Stimulated activated naive CD8-positive, alpha-beta T cell treated with anti-CD3 and anti-CD28 coated beads, Interleukin-15, Interleukin-2, amounts not matched to agents 100 ng/mL and 50 ng/mL, for 24 hours (primary cell): ENCODE data around the gene COL9A3.

Source experiments
- H3K27ac Mint-ChIP-seq: one replicate; pipeline ENCODE4 v1.8.0; 2021; ENCODE audit warnings: mild to moderate bottlenecking, mixed read lengths
- H3K27me3 Mint-ChIP-seq: one replicate; pipeline ENCODE4 v1.8.0; 2021; ENCODE audit warnings: mixed read lengths
- H3K36me3 Mint-ChIP-seq: one replicate; pipeline ENCODE4 v1.8.0; 2021; ENCODE audit warnings: low read depth, mixed read lengths
- H3K4me1 Mint-ChIP-seq: one replicate; pipeline ENCODE4 v1.8.0; 2021; ENCODE audit warnings: low read depth, mixed read lengths
- H3K4me3 Mint-ChIP-seq: one replicate; pipeline ENCODE4 v1.8.0; 2021; ENCODE audit warnings: mild to moderate bottlenecking, mixed read lengths
- H3K9me3 Mint-ChIP-seq: one replicate; pipeline ENCODE4 v1.8.0; 2021; ENCODE audit warnings: mixed read lengths

COL9A3 gene

DNA sequence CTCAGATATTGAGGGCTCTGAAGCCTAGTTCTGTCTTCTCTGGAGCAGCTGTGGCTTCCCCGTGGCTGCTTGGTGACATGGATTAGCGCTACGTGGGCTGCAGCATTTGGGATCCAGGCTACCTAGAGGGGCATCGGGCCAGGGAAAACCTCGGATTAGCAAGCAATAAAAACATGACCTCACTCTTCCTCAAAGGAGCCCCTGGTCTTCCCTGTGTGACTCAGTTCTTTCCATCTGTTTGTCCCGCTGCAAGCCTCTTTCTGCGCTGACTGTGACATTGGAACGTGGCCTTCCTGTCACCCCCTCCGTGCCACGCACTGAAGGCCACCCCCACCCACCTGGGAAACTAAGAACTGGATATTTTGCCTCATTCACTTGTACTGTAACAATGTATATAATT, 17.0 kb upstream of the COL9A3 start:
- H3K27me3 Mint-ChIP-seq, result no peaks in the 10 kb centered on the region
- peaks cover 25% of the 10 kb centered on the region for H3K4me1 Mint-ChIP-seq
- H3K9me3 Mint-ChIP-seq, result no peaks in the 10 kb centered on the region
- peaks cover 31% of the 10 kb centered on the region for H3K36me3 Mint-ChIP-seq
- no peak overlapping the region for H3K4me3 Mint-ChIP-seq
- H3K27ac Mint-ChIP-seq, result no peak overlapping the region

DNA sequence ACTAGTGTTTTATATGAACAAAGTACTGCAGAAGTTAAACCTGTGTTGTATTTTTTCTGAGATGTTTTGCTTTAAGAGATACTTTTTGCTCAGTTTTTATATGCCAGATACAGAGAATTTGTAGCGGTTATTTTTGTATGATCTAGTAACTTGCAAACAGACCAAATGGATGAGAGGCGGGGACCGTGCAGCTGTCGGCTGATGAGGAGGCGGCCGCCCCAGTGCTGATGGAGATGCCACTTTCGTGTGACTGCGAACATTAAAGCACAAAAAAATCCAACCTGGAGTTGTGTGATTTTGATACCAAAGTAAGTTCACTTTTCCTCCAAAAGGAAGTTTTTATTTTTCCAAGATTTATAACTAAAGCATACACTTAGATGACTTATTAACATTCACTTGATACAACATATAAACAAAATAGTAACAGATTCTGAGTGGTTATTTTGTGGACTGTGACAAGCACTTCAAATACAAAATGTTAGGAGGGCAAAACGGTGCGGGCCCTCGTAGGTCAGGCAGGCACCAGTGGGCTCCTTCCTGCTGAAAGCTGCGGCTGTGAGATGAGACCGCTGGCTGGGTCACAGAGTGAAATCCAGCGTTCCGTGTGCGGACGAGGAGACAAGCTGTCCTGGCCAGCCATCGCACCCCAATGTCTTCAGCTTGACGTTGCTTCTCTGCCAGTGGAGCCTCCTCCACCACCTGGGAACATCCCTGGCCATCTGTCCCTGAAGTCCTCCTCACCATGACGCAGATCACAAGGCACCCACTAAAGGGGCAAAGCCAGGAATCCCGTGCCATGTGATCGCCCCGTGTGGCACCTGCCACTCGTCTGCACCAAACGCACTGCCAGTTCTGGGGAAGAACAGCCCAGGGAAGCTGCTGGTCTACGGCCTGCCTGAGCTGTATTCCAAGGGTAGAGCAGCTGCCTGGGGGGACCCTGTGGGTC, 16.3 kb upstream of the COL9A3 start:
- peaks cover 31% of the 10 kb centered on the region for H3K36me3 Mint-ChIP-seq
- H3K9me3 Mint-ChIP-seq, result no peaks in the 10 kb centered on the region
- no peaks in the 10 kb centered on the region for H3K27me3 Mint-ChIP-seq
- no peak overlapping the region for H3K27ac Mint-ChIP-seq
- H3K4me1 Mint-ChIP-seq, result peaks cover 23% of the 10 kb centered on the region
- H3K4me3 Mint-ChIP-seq, result no peak overlapping the region

DNA sequence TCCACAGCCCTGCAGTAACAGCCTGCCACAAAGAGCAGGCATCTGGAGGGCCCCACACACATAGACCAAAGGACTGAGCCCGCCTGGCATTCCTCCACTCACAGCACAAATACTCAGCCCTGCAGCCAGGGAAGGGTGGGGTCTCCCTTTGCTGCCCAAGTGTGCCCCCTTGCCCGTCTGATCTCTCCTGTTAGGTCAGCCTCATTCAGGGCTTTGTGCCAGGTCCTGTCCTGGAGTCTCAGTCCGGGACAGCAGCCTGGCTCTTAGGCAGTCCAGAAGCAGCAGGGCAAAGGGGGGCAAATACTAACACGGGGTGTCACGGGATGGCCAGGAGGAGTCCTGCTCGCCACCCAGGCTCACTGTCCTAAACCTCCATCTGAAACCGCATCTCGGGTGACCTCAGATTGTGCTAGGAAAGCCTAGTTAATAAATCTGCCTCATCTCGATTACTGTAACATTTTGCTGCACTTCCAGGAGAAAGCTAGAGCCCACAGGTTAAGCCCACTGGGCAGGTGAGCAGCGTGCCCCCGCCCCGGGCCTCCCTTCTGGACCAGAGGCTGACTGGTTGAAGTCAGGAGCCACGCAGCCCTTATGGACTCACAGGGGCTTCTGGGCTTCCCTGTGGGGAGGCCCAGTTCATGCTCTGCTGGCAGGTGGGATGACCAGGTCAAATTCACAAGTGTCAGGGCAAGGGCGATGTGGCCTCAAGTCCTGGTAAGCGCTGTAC, 15.4 kb upstream of the COL9A3 start:
- no peaks in the 10 kb centered on the region for H3K27me3 Mint-ChIP-seq
- H3K27ac Mint-ChIP-seq, result no peak overlapping the region
- H3K4me1 Mint-ChIP-seq, result peaks cover 26% of the 10 kb centered on the region
- no peak overlapping the region for H3K4me3 Mint-ChIP-seq
- no peaks in the 10 kb centered on the region for H3K9me3 Mint-ChIP-seq
- H3K36me3 Mint-ChIP-seq, result peaks cover 31% of the 10 kb centered on the region

DNA sequence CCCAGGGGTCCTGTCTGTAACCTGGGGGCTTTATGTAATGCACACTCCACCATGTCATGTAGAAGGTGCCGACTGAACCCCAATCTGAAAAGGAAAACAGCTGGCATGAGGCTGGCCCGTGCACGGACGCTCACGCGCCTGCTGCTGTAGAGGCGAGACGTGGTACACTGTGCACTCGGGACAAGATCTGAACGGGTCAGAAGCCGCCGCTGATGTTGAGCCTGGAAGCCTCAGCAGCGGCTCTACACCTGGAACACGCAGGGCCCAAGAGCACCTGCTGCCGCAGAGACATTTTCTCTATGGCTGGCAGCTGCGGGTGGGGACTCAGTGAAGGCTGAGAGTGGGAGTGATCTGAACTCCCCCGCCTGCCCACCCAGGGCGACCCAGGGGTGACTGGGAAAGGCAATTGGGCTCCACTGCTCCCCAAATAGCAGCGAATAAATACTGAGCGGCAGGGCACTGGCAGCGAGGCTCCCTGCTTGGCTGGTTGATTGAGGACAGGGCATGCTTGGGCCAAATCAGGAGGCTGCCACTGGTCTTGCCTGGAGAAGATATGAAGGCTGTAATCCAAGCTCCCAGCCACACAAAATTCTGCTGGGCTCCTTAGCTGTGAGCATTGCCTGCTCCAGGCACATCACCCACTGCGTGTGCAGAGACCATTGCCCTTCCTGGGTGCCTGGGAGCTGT, 14.7 kb upstream of the COL9A3 start:
- peaks cover 31% of the 10 kb centered on the region for H3K36me3 Mint-ChIP-seq
- no peak overlapping the region for H3K4me3 Mint-ChIP-seq
- peaks cover 32% of the 10 kb centered on the region for H3K4me1 Mint-ChIP-seq
- H3K27me3 Mint-ChIP-seq, result no peaks in the 10 kb centered on the region
- H3K9me3 Mint-ChIP-seq, result no peaks in the 10 kb centered on the region
- H3K27ac Mint-ChIP-seq, result no peak overlapping the region

DNA sequence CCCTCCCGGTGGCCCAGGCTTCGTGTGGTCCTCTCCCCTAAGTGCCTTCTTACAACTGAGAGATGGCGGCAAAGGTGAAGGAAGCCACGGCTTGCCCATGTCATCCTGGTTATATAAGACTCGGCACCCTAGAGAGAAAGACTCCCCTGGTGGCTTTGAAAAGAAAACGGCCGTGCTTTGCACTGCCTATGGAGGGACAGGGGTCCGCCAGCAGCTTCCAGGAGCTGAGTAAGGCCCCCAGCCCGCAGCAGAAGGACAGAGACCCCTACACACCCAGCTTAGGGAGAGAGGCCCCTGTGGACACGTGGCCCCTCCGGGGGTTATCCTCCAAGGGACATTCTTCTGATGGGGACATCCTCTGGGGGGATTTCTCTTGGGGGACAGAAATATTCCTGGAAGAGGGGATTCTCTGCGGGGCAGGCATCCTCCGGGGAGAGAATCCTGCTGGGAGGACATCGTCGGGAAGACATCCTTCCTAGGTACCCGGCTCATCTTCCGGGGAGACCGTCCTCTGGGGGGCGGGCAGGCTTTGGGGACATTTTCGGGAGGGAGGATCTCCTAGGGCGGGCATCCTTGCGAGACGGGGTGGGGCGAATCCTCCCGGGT, 12.7 kb upstream of the COL9A3 start:
- H3K9me3 Mint-ChIP-seq, result no peaks in the 10 kb centered on the region
- H3K4me1 Mint-ChIP-seq, result peaks cover 29% of the 10 kb centered on the region
- H3K27me3 Mint-ChIP-seq, result no peaks in the 10 kb centered on the region
- H3K27ac Mint-ChIP-seq, result peak overlapping the region; percentile 82
- peak overlapping the region; percentile 71 for H3K4me3 Mint-ChIP-seq
- peaks cover 23% of the 10 kb centered on the region for H3K36me3 Mint-ChIP-seq

DNA sequence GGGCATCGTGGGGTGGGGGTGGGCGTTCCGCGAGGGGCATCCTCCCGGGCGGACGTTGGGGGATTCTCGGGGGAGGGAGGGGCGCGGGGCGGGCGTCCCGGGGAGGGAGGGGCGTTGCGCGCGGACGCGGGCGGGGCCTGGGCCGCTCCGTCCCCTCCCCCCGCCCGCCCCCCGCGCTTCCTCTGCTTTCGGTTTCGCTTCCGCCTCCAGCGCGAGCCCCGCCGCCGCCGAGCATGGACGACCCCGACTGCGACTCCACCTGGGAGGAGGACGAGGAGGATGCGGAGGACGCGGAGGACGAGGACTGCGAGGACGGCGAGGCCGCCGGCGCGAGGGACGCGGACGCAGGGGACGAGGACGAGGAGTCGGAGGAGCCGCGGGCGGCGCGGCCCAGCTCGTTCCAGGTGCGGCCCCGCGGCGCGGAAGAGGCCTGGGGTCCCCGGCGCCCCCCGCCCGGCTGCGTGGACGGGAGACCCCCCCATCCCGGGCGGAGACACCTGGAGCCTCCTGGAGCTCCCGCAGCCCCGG, 12.2 kb upstream of the COL9A3 start, which contains the start of gene OGFR:
Gene OGFR, plus strand, starts transcription at position 209 of the 528 bp plus-strand sequence. Its CDS starts 25 bp downstream, at position 234.
- H3K36me3 Mint-ChIP-seq, result peaks cover 17% of the 10 kb centered on the region
- H3K9me3 Mint-ChIP-seq, result no peaks in the 10 kb centered on the region
- peaks cover 29% of the 10 kb centered on the region for H3K4me1 Mint-ChIP-seq
- peak within 1 kb of the TSS; percentile 93 for H3K27ac Mint-ChIP-seq
- no peaks in the 10 kb centered on the region for H3K27me3 Mint-ChIP-seq
- H3K4me3 Mint-ChIP-seq, result peak within 1 kb of the TSS; percentile 91

DNA sequence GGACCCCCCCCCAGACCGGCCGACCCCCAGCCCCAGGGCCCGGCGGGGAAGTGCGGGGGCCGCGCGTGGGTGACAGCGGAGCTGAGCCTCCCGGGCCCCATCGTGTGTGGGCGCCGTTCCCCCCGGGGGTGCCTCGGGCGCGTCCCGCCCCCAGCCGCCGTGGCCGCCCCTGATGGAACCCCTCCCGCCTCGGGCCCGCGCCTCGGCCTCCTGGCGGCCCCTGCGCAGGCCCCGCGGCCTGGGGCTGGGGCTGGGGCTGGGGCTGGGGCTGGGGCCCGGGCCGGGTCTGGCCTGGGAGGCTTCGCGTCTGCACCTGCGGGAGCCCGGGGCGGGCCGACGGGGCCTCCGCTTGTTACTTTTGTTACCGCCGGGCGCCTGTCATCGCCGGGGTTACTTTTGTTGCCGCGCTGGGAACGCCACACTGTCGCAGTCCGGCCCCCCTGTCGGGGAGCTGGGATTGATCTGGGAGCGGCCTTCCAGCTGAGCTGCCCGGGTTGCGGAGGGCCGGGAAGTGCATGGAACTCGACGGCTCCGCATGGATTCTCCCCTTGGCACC, 11.6 kb upstream of the COL9A3 start:
- peaks cover 14% of the 10 kb centered on the region for H3K36me3 Mint-ChIP-seq
- H3K27ac Mint-ChIP-seq, result peak overlapping the region; percentile 55
- H3K9me3 Mint-ChIP-seq, result no peaks in the 10 kb centered on the region
- peak overlapping the region; percentile 83 for H3K4me3 Mint-ChIP-seq
- peaks cover 29% of the 10 kb centered on the region for H3K4me1 Mint-ChIP-seq
- H3K27me3 Mint-ChIP-seq, result no peaks in the 10 kb centered on the region

DNA sequence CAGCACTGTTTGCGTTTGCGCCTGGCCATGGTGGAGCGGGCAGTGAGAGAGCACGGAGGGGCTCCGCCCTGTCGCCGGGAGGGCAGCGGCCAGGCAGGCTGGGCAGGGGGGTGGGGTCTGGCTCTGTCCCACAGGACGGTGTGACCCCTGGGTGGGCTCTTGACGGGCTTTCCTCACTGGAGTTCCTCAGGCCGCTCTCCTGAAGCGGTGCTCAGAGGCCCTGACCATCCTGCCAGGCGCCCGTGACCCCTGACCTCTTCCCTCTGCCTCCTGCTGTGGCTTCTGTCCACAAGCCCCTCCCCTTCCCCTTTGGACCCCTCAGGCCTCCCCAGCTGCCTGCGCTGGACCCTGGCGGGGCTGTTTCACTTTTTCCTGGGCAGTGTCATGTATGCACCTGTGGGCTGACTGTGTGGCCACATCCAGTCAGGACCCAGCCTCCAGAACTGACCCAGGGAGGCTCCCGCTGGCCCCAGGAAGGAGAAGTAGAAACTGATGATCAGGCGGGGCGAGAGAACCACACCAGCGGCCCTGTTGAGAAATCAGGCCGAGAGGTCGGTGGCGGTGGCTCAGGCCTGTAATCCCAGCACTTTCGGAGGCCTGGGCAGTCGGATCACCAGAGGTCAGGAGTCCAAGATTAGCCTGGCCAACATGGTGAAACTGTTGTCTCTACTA, 11.0 kb upstream of the COL9A3 start:
- peak overlapping the region; percentile 83 for H3K4me3 Mint-ChIP-seq
- peaks cover 29% of the 10 kb centered on the region for H3K4me1 Mint-ChIP-seq
- no peaks in the 10 kb centered on the region for H3K9me3 Mint-ChIP-seq
- H3K27me3 Mint-ChIP-seq, result no peaks in the 10 kb centered on the region
- H3K27ac Mint-ChIP-seq, result peak overlapping the region; percentile 61
- peaks cover 7% of the 10 kb centered on the region for H3K36me3 Mint-ChIP-seq

DNA sequence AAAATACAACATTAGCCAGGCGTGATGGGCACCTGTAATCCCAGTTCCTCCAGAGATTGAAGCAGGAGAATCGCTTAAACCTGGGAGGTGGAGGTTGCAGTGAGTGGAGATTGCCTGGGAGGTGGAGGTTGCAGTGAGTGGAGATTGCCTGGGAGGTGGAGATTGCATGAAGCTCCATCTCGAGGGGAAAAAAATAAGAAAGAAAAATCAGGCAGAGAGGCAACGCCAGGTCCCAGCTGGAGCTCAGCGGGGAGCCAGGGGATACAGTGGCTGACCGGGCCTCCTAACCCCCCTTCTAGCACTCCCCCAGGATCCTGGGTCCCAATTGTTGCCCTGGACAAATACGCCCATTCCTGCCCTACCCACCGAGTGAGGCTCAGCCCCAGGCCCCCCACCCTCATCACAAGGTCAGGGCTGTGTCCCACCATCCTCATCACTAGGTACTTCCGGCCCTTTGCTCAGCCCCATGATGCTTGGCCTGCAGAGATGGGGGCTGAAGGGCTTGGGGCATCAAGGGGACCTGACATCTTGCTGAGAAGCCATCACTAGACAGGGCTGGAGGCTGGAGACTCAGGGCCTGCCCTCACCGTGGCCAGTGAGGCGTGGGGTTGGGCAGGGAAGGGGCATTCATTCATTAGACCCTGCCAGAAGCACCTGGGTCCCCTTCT, 10.3 kb upstream of the COL9A3 start:
- Mint-ChIP-seq H3K27ac (peak overlapping the region; percentile 24), H3K36me3 (peaks cover 6% of the 10 kb centered on the region), H3K9me3 (no peaks in the 10 kb centered on the region), H3K4me1 (peaks cover 29% of the 10 kb centered on the region), H3K4me3 (peak overlapping the region; percentile 83), H3K27me3 (no peaks in the 10 kb centered on the region)

DNA sequence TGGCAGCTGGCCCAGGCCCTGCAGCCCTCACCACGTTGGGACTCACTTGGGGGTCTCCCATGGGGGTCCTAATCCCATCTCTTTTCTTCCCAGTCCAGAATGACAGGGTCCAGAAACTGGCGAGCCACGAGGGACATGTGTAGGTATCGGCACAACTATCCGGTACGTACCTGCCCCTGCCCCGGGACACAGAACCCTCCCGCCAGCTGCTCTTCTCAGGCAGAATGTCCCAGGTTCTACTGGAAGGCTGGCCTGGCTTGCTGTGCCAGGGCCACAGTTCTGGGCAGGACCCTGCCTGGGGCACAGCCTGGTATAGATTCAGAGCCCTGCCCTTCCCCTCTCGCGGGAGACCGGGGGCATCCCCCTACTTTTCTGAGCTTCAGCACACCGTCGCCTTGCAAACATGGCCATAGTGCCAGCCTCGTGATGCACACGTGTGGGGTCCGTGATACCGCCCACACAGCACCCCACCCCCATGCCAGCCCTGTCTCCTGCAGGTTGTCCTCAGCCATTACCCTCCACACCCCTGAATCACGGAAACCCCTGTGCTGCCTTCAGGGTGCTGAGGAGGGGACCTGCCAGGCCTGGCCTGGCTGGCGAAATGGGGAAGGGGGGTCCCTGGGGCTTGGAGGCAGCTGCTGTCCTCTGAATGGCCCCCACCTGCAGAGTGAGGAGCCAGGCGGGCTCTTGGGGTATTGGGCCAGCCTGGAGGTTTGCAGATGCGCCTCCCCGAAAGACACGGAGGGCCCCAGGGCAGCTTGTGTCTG, 9.2 kb upstream of the COL9A3 start:
- no peaks in the 10 kb centered on the region for H3K27me3 Mint-ChIP-seq
- no peak overlapping the region for H3K27ac Mint-ChIP-seq
- peaks cover 29% of the 10 kb centered on the region for H3K4me1 Mint-ChIP-seq
- H3K36me3 Mint-ChIP-seq, result peaks cover 9% of the 10 kb centered on the region
- no peak overlapping the region for H3K4me3 Mint-ChIP-seq
- H3K9me3 Mint-ChIP-seq, result no peaks in the 10 kb centered on the region

DNA sequence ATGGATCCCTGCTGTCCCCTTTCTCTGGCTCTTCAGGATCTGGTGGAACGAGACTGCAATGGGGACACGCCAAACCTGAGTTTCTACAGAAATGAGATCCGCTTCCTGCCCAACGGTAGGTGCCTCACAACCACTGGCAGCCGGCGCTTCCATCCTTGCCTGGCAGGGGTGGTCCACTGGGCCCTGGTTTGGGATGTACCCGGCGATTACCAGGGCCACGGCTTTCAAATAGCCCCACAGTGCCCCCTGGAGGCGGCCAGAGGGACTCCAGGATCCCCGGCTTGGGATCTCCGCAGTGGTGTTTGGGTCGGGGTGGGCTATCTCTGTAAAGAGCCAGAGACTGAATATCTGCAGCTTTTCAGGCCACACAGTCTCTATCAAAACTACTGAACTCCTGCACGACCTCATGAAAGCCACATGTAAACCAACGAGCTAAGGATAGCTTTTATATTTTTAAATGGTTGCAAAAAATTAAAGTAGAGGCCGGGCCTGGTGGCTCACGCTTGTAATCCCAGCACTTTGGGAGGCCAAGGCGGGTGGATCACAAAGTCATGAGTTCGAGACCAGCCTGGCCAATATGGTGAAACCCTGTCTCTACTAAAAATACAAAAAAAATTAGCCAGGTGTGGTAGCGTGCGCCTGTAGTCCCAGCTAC, 8.5 kb upstream of the COL9A3 start:
- H3K27ac Mint-ChIP-seq, result no peak overlapping the region
- peak overlapping the region; percentile 26 for H3K4me3 Mint-ChIP-seq
- H3K27me3 Mint-ChIP-seq, result no peaks in the 10 kb centered on the region
- peaks cover 29% of the 10 kb centered on the region for H3K4me1 Mint-ChIP-seq
- peaks cover 9% of the 10 kb centered on the region for H3K36me3 Mint-ChIP-seq
- H3K9me3 Mint-ChIP-seq, result no peaks in the 10 kb centered on the region
